GM23338 (cell line): ENCODE results near the gene MRPS27. TPM values are rescaled to one million over a fixed set of nuclear protein-coding genes. Genes with fewer than 3 reads are reported as not detected.

ENCODE experiments used
- ATAC-seq: fragments of 200-7000 bp; cut with Tn5 transposase; 3 replicates; pipeline ENCODE4 v1.9.1; 2020
- DNase-seq: peaks from one replicate; pipeline ENCODE4 v3.0.0-alpha.2; 2015; ENCODE audit warnings: low spot score
- H2AFZ ChIP-seq: fragments of 200-600 bp; sonication (generic); 2 replicates; pipeline ENCODE4 v1.8.0; 2016; ENCODE audit warnings: antibody characterized with exemption, mild to moderate bottlenecking, moderate library complexity
- H3F3A ChIP-seq: fragments of 200-600 bp; sonication (generic); replicated peaks from 2 replicates; pipeline ENCODE4 v1.8.0; 2017; ENCODE audit warnings: antibody characterized with exemption, mixed run types, low read depth
- H3K27ac ChIP-seq: fragments of 200-600 bp; sonication (generic); 2 replicates; pipeline ENCODE4 v1.6.1; 2016; ENCODE audit warnings: low read depth
- H3K27me3 ChIP-seq: fragments of 200-600 bp; sonication (generic); 2 replicates; pipeline ENCODE4 v1.8.0; 2016; ENCODE audit warnings: mild to moderate bottlenecking, mixed run types, moderate library complexity; ENCODE audit not compliant: insufficient read depth
- H3K36me3 ChIP-seq: fragments of 200-600 bp; sonication (generic); 2 replicates; pipeline ENCODE4 v1.8.0; 2016; ENCODE audit warnings: mild to moderate bottlenecking; ENCODE audit not compliant: insufficient read depth
- H3K4me1 ChIP-seq: fragments of 200-600 bp; sonication (generic); 2 replicates; pipeline ENCODE4 v1.8.0; 2016; ENCODE audit warnings: mild to moderate bottlenecking, moderate library complexity; ENCODE audit not compliant: insufficient read depth
- H3K4me2 ChIP-seq: fragments of 200-600 bp; sonication (generic); 2 replicates; pipeline ENCODE4 v1.7.1; 2017; ENCODE audit warnings: mixed run types
- H3K4me3 ChIP-seq: fragments of 200-600 bp; sonication (generic); 2 replicates; pipeline ENCODE4 v1.6.1; 2016; ENCODE audit warnings: mixed run types
- H3K79me2 ChIP-seq: fragments of 200-600 bp; sonication (generic); replicated peaks from 2 replicates; pipeline ENCODE4 v1.8.0; 2017; ENCODE audit warnings: mild to moderate bottlenecking; ENCODE audit not compliant: insufficient read depth
- H3K9me2 ChIP-seq: fragments of 200-600 bp; sonication (generic); 2 replicates; pipeline ENCODE4 v1.8.0; 2017; ENCODE audit not compliant: insufficient read depth
- H4K20me1 ChIP-seq: fragments of 200-600 bp; sonication (generic); replicated peaks from 2 replicates; pipeline ENCODE4 v1.8.0; 2017; ENCODE audit warnings: mild to moderate bottlenecking; ENCODE audit not compliant: insufficient read depth
- H3K27ac Mint-ChIP-seq: 2 replicates; pipeline ENCODE4 v1.8.0; 2020; ENCODE audit warnings: inconsistent platforms, mild to moderate bottlenecking, moderate library complexity, mixed read lengths
- H3K27me3 Mint-ChIP-seq: 3 replicates; pipeline ENCODE4 v1.8.0; 2022; ENCODE audit warnings: low read depth, mild to moderate bottlenecking, moderate library complexity, mixed read lengths, inconsistent platforms; ENCODE audit not compliant: insufficient read depth, poor library complexity
- H3K36me3 Mint-ChIP-seq: 3 replicates; pipeline ENCODE4 v1.8.0; 2021; ENCODE audit warnings: low read depth, mild to moderate bottlenecking, inconsistent platforms, moderate library complexity, mixed read lengths
- H3K4me1 Mint-ChIP-seq: 3 replicates; pipeline ENCODE4 v1.8.0; 2020; ENCODE audit warnings: mild to moderate bottlenecking, inconsistent platforms, mixed read lengths
- H3K4me3 Mint-ChIP-seq: 3 replicates; pipeline ENCODE4 v1.8.0; 2021; ENCODE audit warnings: moderate library complexity, mild to moderate bottlenecking, inconsistent platforms, mixed read lengths
- H3K9me3 Mint-ChIP-seq: 3 replicates; pipeline ENCODE4 v1.8.0; 2020; ENCODE audit warnings: moderate library complexity, mild to moderate bottlenecking, inconsistent platforms, mixed read lengths
- CREB1 ChIP-seq: fragments of 250-450 bp; sonication (Bioruptor Pico); IDR thresholded peaks from 2 replicates; pipeline ENCODE4 v1.5.0; 2020; ENCODE audit warnings: low read depth, mild to moderate bottlenecking, moderate library complexity
- CTCF ChIP-seq, 2 experiments: fragments of 200-600 bp in 1 of 2; sonication (generic) in 1 of 2; conservative IDR thresholded peaks; 2 replicates each; pipeline versions ENCODE4 v1.5.1 to v1.6.1; 2016 to 2017; ENCODE audit warnings: antibody characterized with exemption in 2 of 2, low read depth in 2 of 2, mild to moderate bottlenecking in 2 of 2, moderate library complexity in 1 of 2
- EZH2 ChIP-seq: fragments of 200-600 bp; sonication (generic); IDR thresholded peaks from one replicate; pipeline ENCODE4 v1.8.0; 2017; ENCODE audit warnings: antibody characterized with exemption, mild to moderate bottlenecking, low read depth; ENCODE audit not compliant: unreplicated experiment
- JUNB ChIP-seq: IDR thresholded peaks from one replicate; pipeline ENCODE4 v1.6.1; 2016; ENCODE audit warnings: antibody characterized with exemption; ENCODE audit not compliant: unreplicated experiment
- POLR2AphosphoS5 ChIP-seq: IDR thresholded peaks from 2 replicates; pipeline ENCODE4 v1.6.1; 2016; ENCODE audit warnings: antibody characterized with exemption, low read depth
- STAT1 ChIP-seq: IDR thresholded peaks from one replicate; pipeline ENCODE4 v1.6.1; 2016; ENCODE audit warnings: antibody characterized with exemption; ENCODE audit not compliant: unreplicated experiment
- polyA plus RNA-seq: library from polyadenylated mRNA; unstranded; fragments of >200 nt; fragmentation: Nextera tagmentation; extraction: Ambion mirVana; gene quantifications from 2 replicates; pipeline ENCODE4 v1.2.1, GENCODE V29; 2016
- total RNA-seq: library from RNA; depleted of rRNA; stranded (reverse); fragments of >200 nt; shearing (Covaris generic); gene quantifications from 2 replicates; pipeline ENCODE4 v1.2.3, GENCODE V29; 2014
- TF ChIP-seq, protein P1 (sequence below): IDR thresholded peaks from one replicate; pipeline ENCODE4 v1.6.1; 2018; ENCODE audit warnings: antibody characterized with exemption; ENCODE audit not compliant: unreplicated experiment
- TF ChIP-seq, protein P2 (sequence below): IDR thresholded peaks from 2 replicates; pipeline ENCODE4 v1.6.1; 2016; ENCODE audit warnings: antibody characterized with exemption

MRPS27 gene
- total and polyA plus RNA-seq, 2 experiments from 2014 or later: 53.2 to 141 TPM

DNA sequence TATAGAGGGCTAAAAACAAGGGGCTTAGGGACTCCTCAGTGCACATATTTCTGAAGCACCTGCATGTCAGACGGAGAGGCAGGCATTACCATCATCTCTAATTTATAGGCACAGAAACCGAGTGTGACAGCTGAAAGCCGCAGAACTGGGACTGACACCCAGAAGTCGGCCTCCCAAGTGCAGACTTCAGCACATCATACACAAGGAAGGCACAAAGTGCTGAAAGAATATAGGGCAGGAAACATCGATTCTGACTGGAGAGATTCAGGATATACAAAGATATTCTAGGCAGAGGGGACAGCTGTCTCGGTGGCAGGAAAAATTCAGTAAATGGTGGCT, 11.2 kb downstream of the MRPS27 start (continued):
- TF ChIP-seq STAT1: no peak
- TF ChIP-seq, protein P1, sequence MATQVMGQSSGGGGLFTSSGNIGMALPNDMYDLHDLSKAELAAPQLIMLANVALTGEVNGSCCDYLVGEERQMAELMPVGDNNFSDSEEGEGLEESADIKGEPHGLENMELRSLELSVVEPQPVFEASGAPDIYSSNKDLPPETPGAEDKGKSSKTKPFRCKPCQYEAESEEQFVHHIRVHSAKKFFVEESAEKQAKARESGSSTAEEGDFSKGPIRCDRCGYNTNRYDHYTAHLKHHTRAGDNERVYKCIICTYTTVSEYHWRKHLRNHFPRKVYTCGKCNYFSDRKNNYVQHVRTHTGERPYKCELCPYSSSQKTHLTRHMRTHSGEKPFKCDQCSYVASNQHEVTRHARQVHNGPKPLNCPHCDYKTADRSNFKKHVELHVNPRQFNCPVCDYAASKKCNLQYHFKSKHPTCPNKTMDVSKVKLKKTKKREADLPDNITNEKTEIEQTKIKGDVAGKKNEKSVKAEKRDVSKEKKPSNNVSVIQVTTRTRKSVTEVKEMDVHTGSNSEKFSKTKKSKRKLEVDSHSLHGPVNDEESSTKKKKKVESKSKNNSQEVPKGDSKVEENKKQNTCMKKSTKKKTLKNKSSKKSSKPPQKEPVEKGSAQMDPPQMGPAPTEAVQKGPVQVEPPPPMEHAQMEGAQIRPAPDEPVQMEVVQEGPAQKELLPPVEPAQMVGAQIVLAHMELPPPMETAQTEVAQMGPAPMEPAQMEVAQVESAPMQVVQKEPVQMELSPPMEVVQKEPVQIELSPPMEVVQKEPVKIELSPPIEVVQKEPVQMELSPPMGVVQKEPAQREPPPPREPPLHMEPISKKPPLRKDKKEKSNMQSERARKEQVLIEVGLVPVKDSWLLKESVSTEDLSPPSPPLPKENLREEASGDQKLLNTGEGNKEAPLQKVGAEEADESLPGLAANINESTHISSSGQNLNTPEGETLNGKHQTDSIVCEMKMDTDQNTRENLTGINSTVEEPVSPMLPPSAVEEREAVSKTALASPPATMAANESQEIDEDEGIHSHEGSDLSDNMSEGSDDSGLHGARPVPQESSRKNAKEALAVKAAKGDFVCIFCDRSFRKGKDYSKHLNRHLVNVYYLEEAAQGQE: no peak
- TF ChIP-seq, protein P2, sequence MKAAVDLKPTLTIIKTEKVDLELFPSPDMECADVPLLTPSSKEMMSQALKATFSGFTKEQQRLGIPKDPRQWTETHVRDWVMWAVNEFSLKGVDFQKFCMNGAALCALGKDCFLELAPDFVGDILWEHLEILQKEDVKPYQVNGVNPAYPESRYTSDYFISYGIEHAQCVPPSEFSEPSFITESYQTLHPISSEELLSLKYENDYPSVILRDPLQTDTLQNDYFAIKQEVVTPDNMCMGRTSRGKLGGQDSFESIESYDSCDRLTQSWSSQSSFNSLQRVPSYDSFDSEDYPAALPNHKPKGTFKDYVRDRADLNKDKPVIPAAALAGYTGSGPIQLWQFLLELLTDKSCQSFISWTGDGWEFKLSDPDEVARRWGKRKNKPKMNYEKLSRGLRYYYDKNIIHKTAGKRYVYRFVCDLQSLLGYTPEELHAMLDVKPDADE: no peak
- TF ChIP-seq JUNB: no peak
- no peak for TF ChIP-seq CREB1 (CRISPR knock-in tag)
- no peak for TF ChIP-seq EZH2

DNA sequence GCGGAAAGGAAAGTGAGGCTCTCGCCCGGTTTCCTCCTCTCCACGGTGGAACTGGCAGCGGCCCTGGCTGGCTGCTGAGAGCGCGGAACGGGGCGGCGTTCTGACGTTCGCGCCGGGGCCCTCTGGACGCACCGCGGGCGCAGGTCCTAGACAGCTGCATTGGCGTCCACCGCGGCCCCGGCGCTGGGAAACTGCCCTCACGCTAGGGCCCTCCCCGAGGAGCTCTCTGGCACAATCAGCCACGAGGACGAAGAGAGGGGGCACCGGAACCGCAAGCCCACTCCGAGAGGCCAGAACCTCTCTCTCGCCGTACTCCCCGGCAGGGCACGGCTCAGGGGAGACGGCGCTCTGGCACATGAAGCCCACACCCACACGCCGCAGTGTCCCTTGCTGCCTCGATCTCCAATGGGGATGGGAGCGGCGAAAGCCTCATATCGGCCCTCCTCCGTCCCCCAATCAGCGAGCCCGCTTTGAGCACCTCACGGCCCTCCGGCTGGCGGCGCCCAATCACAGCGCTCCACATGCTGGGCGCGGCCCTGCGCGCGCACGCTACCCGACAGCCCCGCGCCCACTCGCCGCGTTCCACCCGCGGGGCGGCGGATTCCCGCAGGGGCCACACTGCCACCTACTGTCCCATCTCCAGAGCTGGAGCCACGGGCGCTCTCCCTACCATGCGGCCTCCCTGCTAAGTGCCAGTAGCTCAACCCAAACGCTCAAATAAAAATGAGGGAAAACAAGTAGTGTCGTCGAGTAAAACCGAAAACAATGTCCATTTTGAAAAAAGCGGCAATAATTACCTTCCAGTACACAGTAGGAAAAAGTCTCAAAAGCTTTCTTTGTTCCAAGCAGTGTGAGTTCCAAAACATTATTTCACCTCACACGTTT, 11.8 kb downstream of the MRPS27 start:
- H3K4me1 Mint-ChIP-seq: peaks cover 22% of the 10 kb centered on the region
- H3K36me3 Mint-ChIP-seq: peaks cover 48% of the 10 kb centered on the region
- H3K4me3 Mint-ChIP-seq: peak overlapping the region; percentile 87
- Histone ChIP-seq H3K79me2 (peaks cover 51% of the 10 kb centered on the region), H3K9me2 (no peaks in the 10 kb centered on the region), H3K4me3 (peak overlapping the region; percentile 73), H3K36me3 (peaks cover 8% of the 10 kb centered on the region; the same call in 1 of the 2 replicates), H3K4me2 (peak overlapping the region; percentile 88), H3K27ac (peak overlapping the region; percentile 94), H2AFZ (no peak overlapping the region; the same call in 1 of the 2 replicates), H3F3A (no peaks in the 10 kb centered on the region; the same call in 1 of the 2 replicates), H3K27me3 (no peaks in the 10 kb centered on the region), H4K20me1 (no peaks in the 10 kb centered on the region), H3K4me1 (peaks cover 24% of the 10 kb centered on the region)
- peak overlapping the region; percentile 99 for H3K27ac Mint-ChIP-seq
- peak; percentile 95 for DNase-seq
- ATAC-seq: peak; percentile 97
- peak; percentile 98 for TF ChIP-seq POLR2AphosphoS5
- TF ChIP-seq, protein P2: 0 out of 2 replicates have a peak, but pooled peaks have one; percentile 25
- peak; percentile 33; the same call in 1 of the 2 replicates for TF ChIP-seq CREB1 (CRISPR knock-in tag)
- peak; percentile 62 to 86 for TF ChIP-seq CTCF (conservative IDR thresholded peaks at IDR 0.05; ENCODE audit: low read depth in 2 of 2)
- TF ChIP-seq JUNB: no peak
- TF ChIP-seq, protein P1: no peak
- peaks cover 7% of the 10 kb centered on the region for H3K27me3 Mint-ChIP-seq
- H3K9me3 Mint-ChIP-seq: no peaks in the 10 kb centered on the region
